Adrenal gland (tissue), 5 donors: ENCODE data around the gene BMERB1.

Source experiments
- CTCF ChIP-seq, 6 experiments: fragments of 450-650 bp in 4 of 6; fragments of 200-600 bp in 2 of 6; sonication (generic) in 1 of 6; IDR thresholded peaks; 1 replicate in 5 of 6; 2 replicates in 1 of 6; pipeline versions ENCODE4 v1.5.1 to v1.8.0; 2016 to 2021; ENCODE audit warnings: antibody characterized with exemption in 6 of 6, mild to moderate bottlenecking in 2 of 6, moderate library complexity in 1 of 6
- POLR2A ChIP-seq, 2 donors: fragments of 450-650 bp; IDR thresholded peaks; one replicate each; pipeline ENCODE4 v1.6.1; 2017; ENCODE audit warnings: antibody characterized with exemption in 2 of 2, mild to moderate bottlenecking in 2 of 2, moderate library complexity in 1 of 2
- donor health status: DM: no; HTN: no; CAD: no.

- TF ChIP-seq POLR2A (IDR thresholded peaks at IDR 0.05) (no peak), CTCF (IDR thresholded peaks at IDR 0.05) (no peak)
These were observed 27.0 kb downstream of the BMERB1 start for GRCh38 chr16:15461376-15461775.
